HFF-Myc (cell line): ENCODE data around the gene UPF1.

Source experiments
- DNase-seq: peaks from one replicate; pipeline ENCODE4 v3.0.0-alpha.2; 2011; ENCODE audit warnings: low read depth; ENCODE audit errors: extremely low read depth
- H3K4me3 ChIP-seq: replicated peaks from 2 replicates; pipeline ENCODE4 v1.5.1; 2011; ENCODE audit warnings: low read depth, mild to moderate bottlenecking, control low read depth, low read length
- TF ChIP-seq, protein P1 (sequence below): IDR thresholded peaks from 2 replicates; pipeline ENCODE4 v1.5.1; 2012; ENCODE audit warnings: mild to moderate bottlenecking, low read depth, low read length, control low read depth; ENCODE audit errors: missing control alignments

The UPF1 gene

DNA sequence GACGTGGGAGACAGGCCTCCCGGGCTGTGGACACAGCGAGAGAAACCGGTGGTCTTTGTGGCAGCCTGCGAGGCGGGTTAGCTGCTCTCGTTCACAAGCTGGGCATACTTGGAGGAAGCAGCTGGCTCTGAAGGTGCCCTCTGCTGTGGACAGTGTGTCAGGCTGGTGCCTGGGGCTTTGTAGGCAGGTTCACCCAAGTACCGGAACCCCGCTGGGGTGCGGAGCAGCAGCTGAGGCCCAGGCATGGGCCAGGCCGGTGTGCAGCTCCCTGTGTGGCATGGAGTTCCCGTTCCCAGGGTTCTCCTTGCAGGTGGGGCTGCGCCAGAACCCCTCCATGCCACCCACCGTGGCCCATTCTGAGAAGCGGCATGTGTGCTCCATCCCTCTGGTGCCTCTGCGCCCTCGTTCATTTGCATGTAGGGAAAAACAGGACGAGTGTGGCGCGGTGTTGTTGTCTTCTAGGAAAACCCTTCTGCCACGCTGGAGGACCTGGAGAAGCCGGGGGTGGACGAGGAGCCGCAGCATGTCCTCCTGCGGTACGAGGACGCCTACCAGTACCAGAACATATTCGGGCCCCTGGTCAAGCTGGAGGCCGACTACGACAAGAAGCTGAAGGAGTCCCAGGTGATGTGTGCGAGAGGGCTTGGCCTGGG lies 20.0 kb downstream of the UPF1 start:
- TF ChIP-seq, protein P1, sequence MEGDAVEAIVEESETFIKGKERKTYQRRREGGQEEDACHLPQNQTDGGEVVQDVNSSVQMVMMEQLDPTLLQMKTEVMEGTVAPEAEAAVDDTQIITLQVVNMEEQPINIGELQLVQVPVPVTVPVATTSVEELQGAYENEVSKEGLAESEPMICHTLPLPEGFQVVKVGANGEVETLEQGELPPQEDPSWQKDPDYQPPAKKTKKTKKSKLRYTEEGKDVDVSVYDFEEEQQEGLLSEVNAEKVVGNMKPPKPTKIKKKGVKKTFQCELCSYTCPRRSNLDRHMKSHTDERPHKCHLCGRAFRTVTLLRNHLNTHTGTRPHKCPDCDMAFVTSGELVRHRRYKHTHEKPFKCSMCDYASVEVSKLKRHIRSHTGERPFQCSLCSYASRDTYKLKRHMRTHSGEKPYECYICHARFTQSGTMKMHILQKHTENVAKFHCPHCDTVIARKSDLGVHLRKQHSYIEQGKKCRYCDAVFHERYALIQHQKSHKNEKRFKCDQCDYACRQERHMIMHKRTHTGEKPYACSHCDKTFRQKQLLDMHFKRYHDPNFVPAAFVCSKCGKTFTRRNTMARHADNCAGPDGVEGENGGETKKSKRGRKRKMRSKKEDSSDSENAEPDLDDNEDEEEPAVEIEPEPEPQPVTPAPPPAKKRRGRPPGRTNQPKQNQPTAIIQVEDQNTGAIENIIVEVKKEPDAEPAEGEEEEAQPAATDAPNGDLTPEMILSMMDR: no peak
- DNase-seq: no peak

DNA sequence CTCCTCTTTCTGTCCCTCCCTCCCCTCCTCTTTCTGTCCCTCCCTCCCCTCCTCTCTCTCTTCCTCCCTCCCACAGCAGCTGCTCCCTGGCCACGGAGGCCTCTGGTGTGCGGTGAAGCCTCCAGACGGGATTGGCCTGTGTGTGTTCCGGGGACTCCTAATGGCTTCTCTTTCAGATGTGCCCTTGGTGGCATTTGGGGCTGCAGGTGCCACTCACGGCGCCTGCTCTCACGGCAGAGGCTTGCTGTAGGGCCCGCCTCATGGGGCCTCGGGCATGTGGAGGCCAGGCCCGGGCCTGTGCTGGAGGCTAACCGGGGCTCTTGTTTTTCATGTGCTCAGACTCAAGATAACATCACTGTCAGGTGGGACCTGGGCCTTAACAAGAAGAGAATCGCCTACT lies 20.9 kb downstream of the UPF1 start:
- TF ChIP-seq, protein P1: no peak
- no peak for DNase-seq
- no peak overlapping the region for H3K4me3 ChIP-seq

More for the DNA sequence above, 20.0 kb downstream of the UPF1 start:
- no peak overlapping the region for H3K4me3 ChIP-seq

DNA sequence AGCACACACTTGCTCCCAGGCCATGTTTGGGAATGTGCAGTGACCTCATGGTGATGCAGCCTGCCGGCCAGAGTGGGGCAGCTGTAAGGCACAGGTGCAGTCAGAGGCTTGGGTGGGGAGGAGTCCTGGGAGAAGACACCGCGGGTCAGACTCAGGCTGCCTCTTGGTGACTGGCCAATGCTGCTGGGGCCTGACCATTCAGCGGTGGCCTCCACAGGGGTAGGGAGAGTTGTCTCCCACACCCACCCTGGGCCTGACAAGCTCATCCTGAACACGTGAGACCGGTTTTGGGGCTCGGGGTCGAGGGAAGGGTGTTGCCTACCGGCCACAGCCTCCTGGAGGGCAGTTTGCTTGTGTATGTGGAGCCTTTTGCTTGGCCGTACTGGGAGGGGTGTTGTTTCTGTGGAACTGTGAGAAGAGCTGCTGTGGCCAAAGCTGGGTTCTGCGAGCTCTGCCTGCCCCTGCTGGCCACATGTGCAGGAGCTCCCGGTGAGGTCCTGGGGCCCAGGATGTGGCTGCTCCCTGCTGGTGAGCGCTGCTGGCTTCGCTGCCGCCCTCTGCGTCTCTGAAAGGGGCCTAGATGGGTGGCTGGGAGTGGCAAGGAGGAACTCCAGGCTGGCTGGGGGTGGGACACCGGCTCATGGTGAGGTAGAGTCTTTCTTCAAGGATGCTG lies 22.1 kb downstream of the UPF1 start:
- H3K4me3 ChIP-seq: no peak overlapping the region
- no peak for DNase-seq
- TF ChIP-seq, protein P1: no peak

DNA sequence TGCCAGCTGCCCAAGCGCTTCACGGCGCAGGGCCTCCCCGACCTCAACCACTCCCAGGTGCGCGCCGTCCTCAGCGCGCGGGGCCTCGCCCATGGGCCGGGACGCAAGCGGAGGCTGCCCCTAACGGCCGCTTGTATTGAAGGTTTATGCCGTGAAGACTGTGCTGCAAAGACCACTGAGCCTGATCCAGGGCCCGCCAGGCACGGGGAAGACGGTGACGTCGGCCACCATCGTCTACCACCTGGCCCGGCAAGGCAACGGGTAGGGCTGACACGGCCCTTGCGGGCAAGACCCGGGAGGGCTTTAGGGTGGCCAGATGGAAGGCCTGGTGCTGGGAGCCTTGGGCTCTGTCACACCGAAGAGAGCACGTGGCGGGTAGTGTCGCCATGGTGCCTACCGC lies 23.2 kb downstream of the UPF1 start:
- DNase-seq: no peak
- TF ChIP-seq, protein P1: no peak

DNA sequence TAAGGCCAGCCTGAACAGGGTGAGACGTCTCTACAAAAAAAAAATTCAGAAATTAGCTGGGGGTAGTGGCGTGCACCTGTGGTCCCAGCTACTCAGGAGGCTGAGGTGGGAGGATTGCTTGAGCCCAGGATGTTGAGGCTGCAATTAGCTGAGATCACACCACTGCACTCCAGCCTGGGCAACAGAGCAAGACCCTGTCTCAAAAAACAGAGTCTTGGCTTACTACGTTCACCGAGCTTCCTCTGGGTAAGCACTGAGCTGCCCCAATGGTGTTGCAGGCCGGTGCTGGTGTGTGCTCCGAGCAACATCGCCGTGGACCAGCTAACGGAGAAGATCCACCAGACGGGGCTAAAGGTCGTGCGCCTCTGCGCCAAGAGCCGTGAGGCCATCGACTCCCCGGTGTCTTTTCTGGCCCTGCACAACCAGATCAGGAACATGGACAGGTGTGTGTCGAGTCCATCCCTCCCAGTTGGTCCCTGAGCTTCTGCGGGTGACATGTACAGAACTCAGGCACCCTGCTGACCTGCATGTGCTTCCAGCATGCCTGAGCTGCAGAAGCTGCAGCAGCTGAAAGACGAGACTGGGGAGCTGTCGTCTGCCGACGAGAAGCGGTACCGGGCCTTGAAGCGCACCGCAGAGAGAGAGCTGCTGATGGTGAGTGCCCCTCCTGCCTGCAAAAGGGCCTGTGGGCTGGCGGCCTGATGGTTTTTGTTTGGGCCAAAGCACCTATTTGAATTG lies 24.1 kb downstream of the UPF1 start:
- TF ChIP-seq, protein P1: no peak
- H3K4me3 ChIP-seq: no peak overlapping the region
- no peak for DNase-seq

More for the DNA sequence above, 23.2 kb downstream of the UPF1 start:
- H3K4me3 ChIP-seq: no peak overlapping the region

DNA sequence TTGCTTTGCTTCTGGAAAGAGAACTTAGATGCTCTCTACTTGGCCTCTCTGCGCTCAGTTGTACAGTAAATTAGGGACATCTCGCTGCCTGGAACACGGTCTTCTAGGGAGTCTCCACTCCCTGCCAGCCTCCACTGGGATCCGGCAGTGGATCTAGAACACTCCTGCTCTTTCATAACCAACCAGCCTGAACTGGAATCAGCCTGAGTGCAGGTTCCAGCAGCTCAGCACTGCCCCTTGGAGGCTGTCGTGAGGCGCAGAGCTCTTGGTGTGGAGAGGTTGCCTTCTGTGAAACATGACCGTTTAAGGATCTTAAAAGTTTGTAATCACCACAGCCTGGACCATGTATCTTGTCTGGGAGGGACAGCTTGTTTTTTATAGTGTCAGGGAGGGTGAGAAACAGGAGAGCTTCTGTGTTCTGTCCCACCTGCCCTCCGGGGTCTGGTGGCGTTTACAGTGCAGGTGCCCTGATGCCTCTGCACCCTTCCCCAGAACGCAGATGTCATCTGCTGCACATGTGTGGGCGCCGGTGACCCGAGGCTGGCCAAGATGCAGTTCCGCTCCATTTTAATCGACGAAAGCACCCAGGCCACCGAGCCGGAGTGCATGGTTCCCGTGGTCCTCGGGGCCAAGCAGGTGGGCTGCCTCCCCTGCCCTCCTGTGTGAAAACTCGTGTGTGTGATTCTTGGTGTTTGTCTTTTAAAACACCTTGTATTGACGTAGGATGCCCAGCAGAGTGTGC lies 24.8 kb downstream of the UPF1 start:
- DNase-seq: no peak

More for the DNA sequence above, 24.8 kb downstream of the UPF1 start:
- no peak overlapping the region for H3K4me3 ChIP-seq
- TF ChIP-seq, protein P1: peak; percentile 55
